RCC 7860 (cell line): ENCODE data around the gene CNKSR3.
A peak's percentile ranks its signal among the peaks of the same experiment; 100 is the strongest.
"Not testable (repeated sequence)": the region's sequence is repeated elsewhere in the genome, so short reads cannot be mapped to it uniquely, and the experiment has no call there.

ENCODE experiments used
- DNase-seq: peaks from one replicate; pipeline ENCODE4 v3.0.0-alpha.2; 2015; ENCODE audit warnings: low spot score
- FAIRE-seq: peaks from 2 replicates; lab custom pipeline; 2012; peaks lifted over from hg19 to GRCh38; lab: Jason Lieb, UNC

CNKSR3 gene

GRCh38 chr6:154529957-154530356 is 19.5 kb upstream of the CNKSR3 start:
- DNase-seq (no peak), FAIRE-seq (no peak)

GRCh38 chr6:154528310-154528915 is 17.9 kb upstream of the CNKSR3 start:
- no peak for DNase-seq
- no peak for FAIRE-seq

- DNase-seq (no peak), FAIRE-seq (no peak)
Measured at GRCh38 chr6:154526996-154527395, 16.5 kb upstream of the CNKSR3 start.

- DNase-seq (no peak), FAIRE-seq (no peak)
Measured at GRCh38 chr6:154522576-154522975, 12.1 kb upstream of the CNKSR3 start.

GRCh38 chr6:154521412-154521811 is 10.9 kb upstream of the CNKSR3 start:
- FAIRE-seq, result no peak

GRCh38 chr6:154520280-154520679 is 9.8 kb upstream of the CNKSR3 start:
- DNase-seq (no peak), FAIRE-seq (no peak)

More at GRCh38 chr6:154521412-154521811, 10.9 kb upstream of the CNKSR3 start:
- no peak for DNase-seq

GRCh38 chr6:154518396-154518795 is 7.9 kb upstream of the CNKSR3 start:
- FAIRE-seq (no peak), DNase-seq (no peak)

- no peak for FAIRE-seq
- no peak for DNase-seq
Measured at GRCh38 chr6:154516276-154516675, 5.8 kb upstream of the CNKSR3 start.

- FAIRE-seq (no peak), DNase-seq (no peak)
Measured at GRCh38 chr6:154515826-154516225, 5.3 kb upstream of the CNKSR3 start.

- not testable (repeated sequence) for FAIRE-seq, DNase-seq
Measured at GRCh38 chr6:154515076-154515475, 4.6 kb upstream of the CNKSR3 start.

- FAIRE-seq, result no peak
- no peak for DNase-seq
Measured at GRCh38 chr6:154514481-154514880, 4.0 kb upstream of the CNKSR3 start.

GRCh38 chr6:154513601-154514320 is 3.3 kb upstream of the CNKSR3 start:
- FAIRE-seq (no peak), DNase-seq (no peak)

- FAIRE-seq (no peak), DNase-seq (no peak)
Measured at GRCh38 chr6:154512201-154512600, 1.7 kb upstream of the CNKSR3 start.

GRCh38 chr6:154511791-154512190 is 1.3 kb upstream of the CNKSR3 start:
- DNase-seq (peak; percentile 57), FAIRE-seq (no peak)

GRCh38 chr6:154509421-154510143 is 903 bp downstream of the CNKSR3 start:
- FAIRE-seq, result no peak
- DNase-seq, result no peak

GRCh38 chr6:154508573-154509375 is 1.7 kb downstream of the CNKSR3 start:
- peak; percentile 61 for DNase-seq
- peak; percentile 49 for FAIRE-seq

- FAIRE-seq (no peak), DNase-seq (no peak)
Measured at GRCh38 chr6:154506991-154507898, 3.2 kb downstream of the CNKSR3 start.

- FAIRE-seq (no peak), DNase-seq (no peak)
Measured at GRCh38 chr6:154506582-154506981, 3.9 kb downstream of the CNKSR3 start.

- no peak for FAIRE-seq
- DNase-seq, result no peak
Measured at GRCh38 chr6:154506108-154506507, 4.4 kb downstream of the CNKSR3 start.

GRCh38 chr6:154504865-154505449 is 5.5 kb downstream of the CNKSR3 start:
- FAIRE-seq (no peak), DNase-seq (no peak)
